ENCODE results near the gene ABCG1. TPM values are rescaled to one million over a fixed set of nuclear protein-coding genes. Genes with fewer than 3 reads are reported as not detected.
A peak's percentile ranks its signal among the peaks of the same experiment; 100 is the strongest.

The ABCG1 gene
- total RNA-seq, 3 donors from 2014 or later: 44.4 to 67.0 (median 56.8) TPM

GRCh38 chr21:42309753-42310213, 90.8 kb downstream of the ABCG1 start:
- intact Hi-C loops (cut with DNase I, micrococcal nuclease): no loop called here
- TF ChIP-seq CTCF (IDR thresholded peaks at IDR 0.05): peak; percentile 82
- ATAC-seq: peak; percentile 70
- Histone ChIP-seq H3K4me1 (ENCODE audit: low read depth) (peaks cover 33% of the 10 kb centered on the region), H3K9me3 (no peaks in the 10 kb centered on the region), H3K36me3 (ENCODE audit: low read depth) (no peaks in the 10 kb centered on the region), H3K4me3 (no peak overlapping the region)
- peak in 2 of 3 donors; percentile 83 to 88 for DNase-seq

GRCh38 chr21:42310411-42311001, 91.6 kb downstream of the ABCG1 start:
- Histone ChIP-seq H3K4me1 (ENCODE audit: low read depth) (peaks cover 36% of the 10 kb centered on the region), H3K9me3 (no peaks in the 10 kb centered on the region), H3K4me3 (no peak overlapping the region), H3K36me3 (ENCODE audit: low read depth) (no peaks in the 10 kb centered on the region)
- TF ChIP-seq CTCF (IDR thresholded peaks at IDR 0.05): no peak
- intact Hi-C loops (cut with DNase I, micrococcal nuclease): no loop called here
- ATAC-seq (peak; percentile 3), DNase-seq (peak in 2 of 3 donors; percentile 59 to 66)

GRCh38 chr21:42311160-42311559, 92.2 kb downstream of the ABCG1 start:
- no peaks in the 10 kb centered on the region for H3K9me3 ChIP-seq
- H3K36me3 ChIP-seq (ENCODE audit: low read depth): no peaks in the 10 kb centered on the region
- ATAC-seq: no peak
- TF ChIP-seq CTCF (IDR thresholded peaks at IDR 0.05): no peak
- intact Hi-C loops (cut with DNase I, micrococcal nuclease): no loop called here
- no peak for DNase-seq
- no peak overlapping the region for H3K4me3 ChIP-seq
- peaks cover 38% of the 10 kb centered on the region for H3K4me1 ChIP-seq (ENCODE audit: low read depth)

GRCh38 chr21:42311816-42312625, 93.1 kb downstream of the ABCG1 start:
- no peak for ATAC-seq
- intact Hi-C loops (cut with DNase I, micrococcal nuclease): no loop called here

GRCh38 chr21:42312626-42313104, 93.7 kb downstream of the ABCG1 start:
- peaks cover 47% of the 10 kb centered on the region for H3K4me1 ChIP-seq (ENCODE audit: low read depth)
- DNase-seq (peak in 2 of 3 donors; percentile 43 to 67), ATAC-seq (peak; percentile 1)
- no peak overlapping the region for H3K4me3 ChIP-seq
- H3K9me3 ChIP-seq: no peaks in the 10 kb centered on the region
- H3K36me3 ChIP-seq (ENCODE audit: low read depth): no peaks in the 10 kb centered on the region
- no peak for TF ChIP-seq CTCF (IDR thresholded peaks at IDR 0.05)
- intact Hi-C loops (cut with DNase I, micrococcal nuclease): no loop called here

More at GRCh38 chr21:42311816-42312625, 93.1 kb downstream of the ABCG1 start:
- DNase-seq: peak in 1 of 3 donors; percentile 60
- Histone ChIP-seq H3K36me3 (ENCODE audit: low read depth) (no peaks in the 10 kb centered on the region), H3K4me3 (no peak overlapping the region), H3K4me1 (ENCODE audit: low read depth) (peaks cover 46% of the 10 kb centered on the region), H3K9me3 (no peaks in the 10 kb centered on the region)
- TF ChIP-seq CTCF (IDR thresholded peaks at IDR 0.05): no peak
